A549 treated with dexamethasone at 1 μM for 4 hours (cell line): ENCODE data around the gene MAN2B2. TPM values are rescaled to one million over a fixed set of nuclear protein-coding genes. Genes with fewer than 3 reads are reported as not detected.

Experiments
- total RNA-seq: library from RNA; stranded (reverse); fragments of 200-300 nt; extraction: Qiagen RNA extraction; gene quantifications from 5 replicates; pipeline ENCODE4 v1.2.3, GENCODE V29; 2022

MAN2B2 gene
- total RNA-seq, result 7.8 to 13.2 TPM (median 11.4 TPM) in 5 replicates

GRCh38 chr4:6574747-6575502 is at the start of gene MAN2B2:
Gene MAN2B2, plus strand, starts transcription at chr4:6575189. Its CDS starts 22 bp downstream, at chr4:6575211.

GRCh38 chr4:6640292-6641163 is 65.5 kb downstream of the MAN2B2 start, which contains the start of gene MRFAP1:
Gene MRFAP1, plus strand, starts transcription at chr4:6640685. Its CDS starts 178 bp downstream, at chr4:6640863.

Other genes starting within 250 kb of the MAN2B2 start
- 26.5 to 43.3 TPM (median 41.1 TPM) in 5 replicates for gene PPP2R2C, start 102.6 kb upstream of the MAN2B2 start, total RNA-seq
- gene MRFAP1, start 65.5 kb downstream of the MAN2B2 start, total RNA-seq, result 269 to 286 TPM (median 281 TPM) in 5 replicates
- 89.2 to 107 TPM (median 90.8 TPM) in 5 replicates for gene S100P, start 118.7 kb downstream of the MAN2B2 start, total RNA-seq
- 34.7 to 39.7 TPM (median 37.2 TPM) in 5 replicates for gene MRFAP1L1, start 134.7 kb downstream of the MAN2B2 start, total RNA-seq
- gene BLOC1S4, start 141.0 kb downstream of the MAN2B2 start, total RNA-seq, result 14.7 to 18.0 TPM (median 16.9 TPM) in 5 replicates
- 16.1 to 24.8 TPM (median 21.9 TPM) in 5 replicates for gene KIAA0232, start 207.5 kb downstream of the MAN2B2 start, total RNA-seq